ENCODE measurements around the gene PTPN7.
"Not testable (repeated sequence)": the region's sequence is repeated elsewhere in the genome, so short reads cannot be mapped to it uniquely, and the experiment has no call there.

Gene PTPN7

DNA sequence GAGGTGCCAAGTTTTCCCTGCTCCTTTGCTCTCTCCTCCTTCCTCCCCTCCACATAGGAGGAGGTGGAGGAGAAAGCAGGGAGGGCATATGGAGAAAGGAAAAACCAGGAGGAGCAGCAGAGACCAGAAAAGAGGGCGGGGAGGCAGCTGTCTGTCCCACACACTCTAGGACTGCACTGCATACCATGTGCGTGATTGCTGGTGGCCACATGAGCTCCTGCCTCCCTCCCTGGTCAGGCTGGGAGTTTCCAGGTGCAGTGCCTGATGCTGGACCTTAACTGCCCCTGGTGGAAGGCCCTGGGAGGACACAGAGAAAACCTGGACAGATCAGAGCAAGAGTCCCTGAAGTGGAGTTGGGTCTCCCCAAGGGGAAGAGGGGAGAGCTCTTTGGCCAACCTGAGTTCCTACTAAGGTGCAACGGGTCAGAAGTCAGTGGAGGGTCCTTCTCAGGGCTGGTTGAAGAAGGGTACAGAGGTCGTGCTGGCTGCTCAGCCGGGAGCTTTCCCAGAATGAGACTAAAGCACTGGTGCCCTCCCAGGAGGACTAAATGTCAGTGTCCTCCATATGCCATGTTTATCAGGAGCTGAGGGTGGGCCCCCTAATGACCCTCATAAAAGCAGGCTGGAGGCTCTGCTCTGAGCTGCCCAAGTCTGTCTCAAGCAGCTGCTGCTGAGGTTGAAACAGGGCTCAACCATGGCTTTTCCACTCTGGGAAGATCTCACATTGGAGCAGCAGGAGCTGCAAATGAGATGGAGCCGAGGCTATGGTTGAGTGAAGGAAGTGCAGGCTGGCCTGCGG, 29.7 kb upstream of the PTPN7 start:
- no peak for DNase-seq (ENCODE audit: low read depth)

DNA sequence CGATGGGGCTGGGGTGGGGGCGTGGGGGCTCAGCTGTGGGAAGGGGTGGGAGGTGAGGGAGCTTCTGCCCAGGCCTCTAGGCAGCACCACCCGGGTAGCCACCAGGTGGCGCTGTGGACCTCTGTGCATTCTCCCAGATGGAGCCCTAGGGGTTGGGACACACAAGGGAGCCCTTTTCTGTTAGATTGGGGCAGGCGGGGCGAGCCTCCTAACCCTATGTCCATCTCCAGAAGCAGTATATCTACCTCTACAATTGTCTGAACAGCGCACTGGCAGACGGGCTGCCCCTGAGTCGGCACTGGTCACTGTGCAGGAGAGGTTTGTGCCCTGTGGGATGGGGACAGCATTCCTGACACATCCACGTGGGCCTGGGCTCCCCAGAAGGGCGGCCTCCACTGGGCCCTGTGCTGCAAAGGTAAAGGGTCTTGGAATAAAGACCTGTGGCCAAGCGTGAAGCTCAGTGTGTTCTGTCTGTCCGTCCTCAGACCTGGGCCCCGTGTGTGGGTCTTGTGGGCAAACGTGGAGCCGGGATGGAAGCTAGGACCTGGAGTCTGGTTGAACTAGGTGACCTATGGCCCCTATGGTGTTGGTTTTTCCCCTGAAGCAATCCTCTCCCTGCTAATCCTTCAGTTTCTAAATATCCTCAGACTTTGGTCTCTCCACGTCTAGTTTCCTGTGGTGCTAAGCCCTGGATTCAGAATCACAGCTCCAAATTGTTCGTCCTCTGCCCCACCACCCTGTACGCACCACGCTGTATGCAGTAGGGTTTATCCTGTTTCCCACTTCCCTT, 28.8 kb upstream of the PTPN7 start:
- DNase-seq (ENCODE audit: low read depth), result peak; percentile 24

DNA sequence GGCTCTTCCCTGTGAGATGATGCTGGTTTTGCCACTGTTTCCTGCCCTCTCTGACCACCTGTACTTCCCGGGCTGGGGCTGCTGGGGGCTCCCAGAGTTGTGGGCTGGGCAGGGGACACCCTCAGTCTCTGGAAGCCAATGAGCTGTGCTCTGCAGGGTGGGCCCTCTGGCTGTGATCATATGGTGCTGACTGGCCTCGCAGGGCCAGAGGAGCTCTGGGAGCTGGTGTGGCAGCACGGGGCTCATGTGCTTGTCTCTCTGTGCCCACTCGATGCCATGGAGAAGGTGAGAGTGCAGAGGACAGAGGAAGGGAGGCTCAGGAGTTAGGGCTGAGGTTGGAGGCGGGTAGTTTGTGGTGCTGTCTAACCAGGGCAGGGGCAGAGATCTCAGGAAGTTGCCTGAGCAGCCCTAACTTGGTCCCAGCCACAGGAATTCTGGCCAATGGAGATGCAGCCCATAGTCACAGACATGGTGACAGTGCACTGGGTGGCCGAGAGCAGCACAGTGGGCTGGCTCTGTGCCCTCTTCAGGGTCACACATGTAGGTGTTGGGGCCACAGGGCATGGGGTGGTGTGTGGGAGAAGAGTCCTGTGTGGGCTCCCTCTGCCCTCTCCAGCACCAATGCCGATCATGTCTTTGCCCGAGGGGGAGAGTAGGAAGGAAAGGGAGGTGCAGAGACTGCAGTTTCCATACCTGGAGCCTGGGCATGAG, 27.4 kb upstream of the PTPN7 start:
- DNase-seq (ENCODE audit: low read depth), result no peak

DNA sequence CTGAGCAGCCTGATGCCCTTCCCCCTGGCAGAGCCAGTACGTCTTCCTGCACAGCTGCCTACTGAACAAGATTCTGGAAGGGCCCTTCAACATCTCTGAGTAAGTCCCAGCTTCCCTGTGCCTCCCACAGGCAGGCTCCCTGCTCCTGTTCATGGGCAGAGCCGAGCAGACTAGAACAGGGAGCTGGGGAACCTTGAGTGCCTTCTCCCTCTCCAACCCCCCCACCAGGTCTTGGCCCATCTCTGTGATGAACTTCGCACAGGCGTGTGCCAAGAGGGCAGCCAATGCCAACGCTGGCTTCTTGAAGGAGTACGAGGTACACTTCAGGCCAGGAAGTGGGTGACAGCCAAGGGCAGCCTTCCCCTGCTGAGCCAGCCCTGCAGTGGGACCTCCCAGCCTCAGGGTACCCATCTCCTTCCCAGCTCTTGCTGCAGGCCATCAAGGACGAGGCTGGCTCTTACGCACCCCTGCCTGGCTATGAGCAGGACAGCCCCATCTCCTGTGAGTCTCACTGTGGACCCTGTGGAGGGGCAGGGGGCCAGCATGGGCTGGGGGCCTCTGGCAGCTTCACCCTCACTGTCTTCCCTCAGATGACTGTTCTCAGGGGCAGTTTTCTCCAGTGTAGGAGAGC, 26.8 kb upstream of the PTPN7 start:
- DNase-seq (ENCODE audit: low read depth), result no peak

DNA sequence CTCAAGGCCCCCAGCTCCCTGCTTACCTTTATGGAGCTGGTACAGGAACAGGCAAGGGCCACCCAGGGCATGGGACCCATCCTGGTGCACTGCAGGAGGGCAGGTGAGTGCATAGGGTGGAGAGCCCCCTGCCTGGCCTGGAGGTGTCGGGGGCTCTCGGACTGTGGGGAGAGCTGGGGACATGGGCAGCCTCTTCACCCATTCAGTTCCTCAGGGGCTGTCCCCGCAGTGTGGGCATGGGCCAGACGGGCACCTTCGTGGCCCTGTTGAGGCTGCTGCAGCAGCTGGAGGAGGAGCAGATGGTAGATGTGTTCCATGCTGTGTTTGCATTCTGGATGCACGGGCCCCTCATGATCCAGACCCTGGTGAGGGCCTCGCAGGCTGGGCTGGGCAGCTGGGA, 25.9 kb upstream of the PTPN7 start:
- no peak for DNase-seq (ENCODE audit: low read depth)

DNA sequence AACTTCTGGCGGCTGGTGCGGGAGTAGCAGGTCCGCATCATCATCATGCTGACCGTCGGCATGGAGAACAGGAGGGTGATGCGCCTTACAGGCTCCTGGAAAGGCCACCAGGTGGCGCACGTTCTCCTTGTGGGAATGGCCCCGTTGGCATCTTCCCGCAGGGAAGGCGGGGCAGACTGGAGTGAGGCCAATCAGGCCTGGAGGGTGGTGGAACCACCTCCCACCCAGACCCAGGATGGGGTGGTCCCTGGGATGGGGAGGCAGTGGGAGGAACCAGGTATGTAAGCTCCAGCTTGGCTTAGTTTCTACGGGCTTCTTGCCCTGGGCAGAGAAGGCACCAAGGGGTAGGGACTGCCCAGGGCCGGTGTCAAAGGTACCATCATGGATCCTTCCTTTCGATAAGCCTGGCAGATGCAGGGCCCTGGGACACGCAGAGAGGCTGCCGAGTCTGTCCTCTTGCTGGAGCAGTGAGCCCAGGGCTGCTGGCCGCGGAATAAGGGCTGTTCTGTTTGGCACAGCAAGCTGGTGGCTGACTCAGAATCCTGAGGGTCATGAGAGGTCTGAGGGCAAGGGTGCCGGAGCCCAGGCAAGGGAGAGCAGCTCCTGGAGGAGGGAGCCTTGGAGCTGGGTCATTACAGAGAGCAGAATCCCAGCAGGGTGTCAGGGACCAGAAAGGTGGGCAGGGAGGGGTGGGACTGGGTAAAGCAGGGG, 24.5 kb upstream of the PTPN7 start:
- DNase-seq (ENCODE audit: low read depth), result peak; percentile 61

DNA sequence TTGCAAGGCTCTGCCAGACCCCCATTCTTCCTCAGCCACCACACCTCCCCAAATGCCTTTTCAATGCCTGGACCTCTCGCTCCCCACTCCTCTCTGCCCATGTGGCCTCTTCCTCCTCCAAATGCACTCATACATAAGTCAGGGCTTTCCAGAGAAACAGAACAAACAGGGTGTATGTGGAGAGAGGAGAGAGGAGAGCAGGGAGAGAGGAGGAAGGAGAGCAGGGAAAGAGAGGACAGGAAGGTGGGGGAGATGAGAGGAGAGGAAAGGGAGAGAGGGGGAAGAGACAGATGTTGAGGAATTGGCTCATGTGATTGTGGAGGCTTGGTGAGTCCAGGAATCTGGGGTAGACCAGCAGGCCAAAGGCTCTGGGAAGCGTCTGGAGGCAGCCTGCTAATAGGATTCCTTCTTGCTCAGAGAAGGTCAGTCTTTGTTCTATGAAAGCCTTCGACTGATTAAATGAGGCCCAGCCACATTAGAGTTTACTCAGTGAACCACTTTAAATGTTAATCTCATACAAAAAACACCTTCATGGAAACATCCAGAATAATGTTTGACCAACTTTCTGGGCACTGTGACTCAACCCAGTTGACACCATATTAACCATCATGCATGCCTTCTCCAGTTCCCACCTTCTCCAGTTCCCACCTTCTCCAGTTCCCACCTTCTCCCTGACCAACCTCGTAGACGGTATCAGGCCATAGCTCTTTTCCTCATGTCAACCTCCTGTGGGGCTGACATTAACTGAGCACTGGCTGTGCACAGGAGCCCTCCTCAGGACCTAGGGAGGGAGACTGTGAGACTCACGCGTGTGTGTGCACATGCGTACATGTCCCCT, 21.9 kb upstream of the PTPN7 start:
- no peak for DNase-seq (ENCODE audit: low read depth)

DNA sequence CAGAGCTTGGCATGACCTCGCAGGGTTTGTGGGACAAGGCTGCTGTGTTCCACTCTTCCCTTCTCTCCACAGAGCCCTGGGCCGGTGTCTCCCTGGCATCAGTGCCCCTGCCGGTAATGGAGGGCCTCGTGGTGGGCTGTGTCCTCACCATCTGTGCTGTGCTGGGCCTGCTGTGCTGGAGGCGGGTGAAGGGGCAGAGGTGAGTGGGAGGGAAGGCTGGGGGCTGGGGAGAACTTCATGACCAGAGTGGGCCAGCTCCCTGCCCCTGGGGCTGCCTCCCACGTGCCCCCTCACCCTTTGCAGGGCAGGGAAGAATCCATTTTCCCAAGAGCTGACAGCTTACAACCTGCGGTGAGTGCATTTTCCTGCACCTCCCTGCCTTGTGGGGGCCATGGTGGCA, 21.2 kb upstream of the PTPN7 start:
- DNase-seq (ENCODE audit: low read depth), result no peak

DNA sequence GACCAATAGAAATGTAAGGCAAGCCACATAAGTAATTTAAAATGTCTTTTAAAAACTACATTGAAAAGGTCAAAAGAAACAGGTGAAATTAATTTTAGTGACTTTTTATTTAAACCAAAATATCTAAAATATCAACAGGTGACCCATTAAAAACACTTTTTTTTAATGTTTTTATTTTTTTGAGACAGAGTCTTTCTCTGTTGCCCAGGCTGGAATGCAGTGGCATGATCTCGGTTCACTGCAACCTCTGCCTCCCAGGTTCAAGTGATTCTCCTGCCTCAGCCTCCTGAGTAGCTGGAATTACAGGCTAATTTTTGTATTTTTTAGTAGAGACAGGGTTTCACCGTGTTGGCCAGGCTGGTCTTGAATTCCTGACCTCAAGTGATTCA, 20.3 kb upstream of the PTPN7 start:
- not testable (repeated sequence) for DNase-seq (ENCODE audit: low read depth)

DNA sequence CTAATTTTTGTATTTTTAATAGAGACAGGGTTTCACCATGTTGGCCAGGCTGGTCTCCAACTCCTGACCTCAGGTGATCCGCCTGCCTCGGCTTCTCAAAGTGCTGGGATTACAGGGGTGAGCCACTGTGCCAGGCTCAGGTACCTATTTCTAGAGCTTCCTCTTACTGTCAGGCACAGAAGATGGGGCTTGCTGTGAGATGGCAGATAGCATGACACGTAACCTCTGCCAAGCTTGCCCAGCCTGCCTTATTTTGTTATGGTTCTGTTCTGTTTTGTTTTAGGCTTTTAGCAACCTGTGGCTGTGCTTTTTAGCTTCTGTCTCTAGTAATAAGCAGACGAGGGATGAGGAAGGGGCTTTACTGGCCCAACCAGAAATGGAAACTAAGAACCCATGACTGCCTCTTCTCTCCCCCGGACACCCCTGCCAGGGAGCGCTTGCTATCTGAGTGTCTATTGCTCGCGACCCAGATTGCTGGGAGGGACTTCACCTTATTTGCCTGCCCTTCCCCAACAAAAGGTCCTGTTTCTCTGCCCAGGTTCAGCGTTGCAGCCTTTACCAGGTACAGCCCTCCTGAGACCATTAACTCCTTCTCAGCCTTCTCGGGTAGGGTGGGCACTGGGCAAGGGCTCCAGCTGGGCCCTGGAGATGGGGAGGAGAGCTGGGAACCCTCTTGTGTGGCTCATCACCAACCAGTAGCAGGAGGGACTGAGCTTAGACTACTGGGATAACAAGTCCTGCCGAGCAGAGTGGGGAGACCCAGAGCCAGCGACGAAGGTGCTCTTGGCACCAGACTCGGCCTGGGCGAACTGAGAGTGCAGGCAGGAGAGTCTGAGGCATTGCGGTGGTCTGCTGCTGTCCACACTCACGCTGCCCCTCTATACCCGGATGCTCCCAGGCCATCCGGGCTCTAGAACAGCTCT, 19.7 kb upstream of the PTPN7 start:
- no peak for DNase-seq (ENCODE audit: low read depth)

DNA sequence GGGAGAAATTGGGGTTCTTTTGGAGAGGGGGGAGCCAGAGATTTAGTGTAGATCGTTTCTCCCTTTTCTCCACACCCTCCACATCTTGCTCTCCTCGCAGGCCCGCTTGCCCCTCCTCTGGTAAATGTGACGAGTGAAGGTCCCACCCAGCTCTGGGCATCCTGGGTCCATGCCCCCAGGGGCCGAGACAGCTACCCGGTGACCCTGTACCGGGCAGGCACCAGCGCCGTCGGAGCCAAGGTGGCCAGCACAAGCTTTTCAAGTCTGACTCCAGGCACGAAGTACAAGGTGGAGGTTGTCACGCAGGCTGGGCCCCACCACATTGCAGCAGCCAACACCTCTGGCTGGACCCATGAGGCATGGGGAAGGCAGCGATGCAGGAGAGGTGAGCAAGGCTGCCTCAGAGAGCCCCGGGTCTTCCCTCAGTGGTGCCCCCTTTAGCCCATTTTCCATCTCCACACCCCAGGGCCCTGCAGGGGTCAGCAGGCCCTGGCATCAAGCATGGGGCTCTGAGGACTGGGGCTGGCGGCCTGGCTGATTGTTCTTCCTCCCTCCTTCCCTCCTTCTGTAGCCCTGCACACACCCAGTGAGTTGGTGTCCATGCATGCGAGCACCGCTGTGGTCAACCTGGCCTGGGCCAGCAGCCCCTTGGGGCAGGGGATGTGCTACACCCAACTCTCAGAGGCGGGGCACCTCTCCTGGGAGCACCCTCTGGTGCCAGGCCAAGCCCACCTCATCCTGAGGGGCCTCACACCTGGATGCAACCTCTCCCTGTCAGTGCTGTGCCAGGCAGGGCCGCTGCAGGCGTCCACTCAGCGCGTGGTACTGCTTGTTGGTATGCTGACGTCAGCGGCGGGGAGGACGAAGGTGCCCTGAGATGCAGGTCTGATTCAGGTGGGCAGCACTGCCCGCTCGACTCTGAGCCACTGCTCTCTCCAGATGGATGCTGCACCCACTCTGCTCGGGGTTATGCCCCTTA, 16.8 kb upstream of the PTPN7 start:
- no peak for DNase-seq (ENCODE audit: low read depth)

DNA sequence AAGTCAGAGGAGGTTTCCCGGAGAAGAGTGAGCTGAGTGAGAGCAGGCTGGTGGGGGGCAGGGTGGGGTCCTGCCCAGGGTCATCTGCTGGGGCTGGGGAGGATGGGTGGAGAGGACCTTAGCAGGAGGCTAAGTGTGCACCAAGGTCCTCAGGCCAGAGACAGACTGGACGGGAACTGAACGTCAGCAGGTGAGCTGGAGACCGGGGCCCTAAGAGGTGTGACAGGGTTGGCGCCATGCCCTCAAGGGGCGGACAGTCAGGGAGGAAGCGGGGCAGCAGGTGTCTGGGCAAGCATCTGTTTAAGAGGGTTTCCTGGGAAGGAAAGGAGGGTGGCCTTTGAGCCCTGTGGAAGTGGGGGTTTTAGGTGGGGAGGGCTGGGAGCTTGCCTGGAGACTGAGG, 13.6 kb upstream of the PTPN7 start:
- no peak for DNase-seq (ENCODE audit: low read depth)

DNA sequence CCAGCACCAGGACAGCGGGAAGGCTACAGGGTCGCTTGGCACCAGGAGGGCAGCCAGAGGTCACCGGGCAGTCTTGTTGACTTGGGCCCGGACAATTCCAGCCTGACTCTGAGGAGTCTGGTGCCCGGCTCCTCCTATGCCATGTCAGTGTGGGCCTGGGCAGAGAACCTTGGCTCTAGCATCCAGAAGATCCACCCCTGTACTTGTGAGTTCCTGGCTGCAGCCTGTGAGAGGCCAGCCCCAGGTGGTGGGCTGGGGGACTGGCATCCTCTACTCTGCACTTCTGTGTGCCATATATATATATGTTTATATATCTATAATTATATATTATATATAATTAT, 11.6 kb upstream of the PTPN7 start:
- no peak for DNase-seq (ENCODE audit: low read depth)

DNA sequence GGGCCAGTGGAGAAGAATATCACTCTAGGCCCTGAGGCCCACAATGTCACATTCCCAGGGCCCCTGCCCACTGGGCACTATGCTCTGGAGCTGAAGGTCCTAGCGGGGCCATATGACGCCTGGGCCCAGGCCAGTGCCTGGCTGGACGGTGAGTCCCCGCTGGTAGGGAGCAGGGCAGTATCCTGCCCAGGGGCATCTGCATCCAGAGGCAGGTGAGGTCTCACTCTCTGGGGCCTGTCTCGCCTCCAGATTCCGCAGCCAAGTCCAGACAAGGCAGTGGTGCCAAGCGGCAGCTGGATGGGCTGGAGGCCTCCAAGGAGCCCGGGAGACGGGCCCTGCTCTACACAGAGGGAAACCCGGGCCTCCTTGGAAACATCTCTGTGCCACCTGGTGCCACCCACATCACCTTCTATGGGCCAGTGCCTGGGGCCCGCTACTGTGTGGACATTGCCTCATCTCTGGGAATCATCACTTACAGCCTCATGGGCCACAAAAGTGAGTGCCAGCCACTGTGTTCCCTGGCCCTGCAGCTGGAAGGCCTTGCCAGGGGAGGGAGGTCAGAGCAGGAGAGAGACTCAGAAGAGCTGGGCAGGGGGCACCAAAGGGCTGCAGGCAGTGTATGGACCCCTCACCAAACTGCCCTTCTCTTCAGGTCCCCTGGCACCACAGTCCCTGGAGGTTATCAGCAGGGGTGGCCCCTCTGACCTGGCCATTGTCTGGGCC, 11.1 kb upstream of the PTPN7 start:
- DNase-seq (ENCODE audit: low read depth), result no peak

DNA sequence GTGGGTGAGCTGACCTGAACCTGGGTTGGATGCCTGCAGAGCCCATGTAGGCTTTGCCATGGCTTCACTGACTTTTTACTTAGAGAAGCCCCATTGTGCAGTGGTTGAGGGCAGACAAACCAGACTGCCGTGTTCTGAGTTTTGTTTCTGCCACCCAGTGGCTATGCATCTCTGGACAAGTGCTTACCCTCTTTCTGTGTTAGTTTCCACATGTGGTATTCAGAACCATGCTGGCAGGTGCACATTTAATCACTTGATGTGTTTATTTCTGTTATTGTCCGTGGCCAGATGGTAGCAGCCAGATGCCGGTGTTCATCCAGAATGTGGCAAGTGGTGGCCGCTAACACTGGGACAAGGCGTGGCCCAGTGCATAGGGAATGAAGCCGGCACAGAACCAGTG, 10.3 kb upstream of the PTPN7 start:
- DNase-seq (ENCODE audit: low read depth), result no peak

DNA sequence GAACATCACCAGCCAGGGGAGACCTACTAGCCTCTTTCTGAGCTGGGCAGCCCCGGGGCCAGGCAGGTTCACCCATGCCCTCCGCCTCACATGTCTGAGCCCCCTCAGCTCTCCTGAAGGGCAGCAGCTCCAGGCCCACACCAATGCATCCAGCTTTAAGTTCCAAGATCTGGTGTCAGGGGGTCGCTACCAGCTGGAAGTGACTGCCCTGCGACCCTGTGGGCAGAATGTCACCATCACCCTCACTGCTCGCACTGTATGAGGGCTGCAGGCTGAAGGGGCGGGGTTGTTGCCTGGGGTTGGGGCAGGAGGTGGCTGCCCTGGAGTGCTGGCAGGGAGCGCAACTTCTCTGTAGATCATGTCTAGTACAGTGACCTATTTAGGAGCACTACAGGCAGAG, 8.5 kb upstream of the PTPN7 start:
- DNase-seq (ENCODE audit: low read depth), result no peak

DNA sequence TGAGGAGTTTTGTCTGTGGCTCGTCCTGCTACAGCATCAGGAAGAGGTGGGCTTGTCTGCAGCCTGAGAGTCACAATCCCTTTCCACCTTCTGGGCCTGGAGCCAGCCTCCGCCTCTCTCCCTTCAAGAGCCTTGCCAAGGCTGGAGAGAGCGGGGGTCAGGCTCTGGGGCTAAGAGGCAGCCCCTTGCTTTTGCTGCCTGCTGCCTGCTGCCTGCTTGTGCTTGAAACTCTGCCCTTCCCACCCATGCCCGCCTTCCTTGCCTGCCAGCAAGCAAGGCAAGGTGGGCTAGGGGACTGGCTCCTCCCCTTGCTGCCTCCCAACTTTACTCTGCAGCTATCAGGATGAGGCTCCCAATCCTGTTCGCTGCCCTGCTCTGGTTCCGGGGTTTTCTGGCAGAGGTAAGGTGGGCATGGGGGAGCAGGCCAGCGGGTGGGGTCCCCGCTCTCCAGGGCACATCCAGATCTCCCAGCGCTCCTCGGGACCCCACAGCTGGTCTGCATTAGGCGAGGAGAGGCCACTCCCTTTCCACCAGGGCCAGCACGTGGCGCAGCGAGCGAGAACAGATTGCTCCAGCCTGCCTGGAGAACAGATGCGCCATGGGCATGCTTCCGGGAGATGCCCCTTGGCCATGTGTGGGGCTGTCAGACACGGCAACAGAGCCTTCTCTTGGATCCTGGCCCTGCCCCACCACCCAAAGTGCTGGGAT, 7.5 kb upstream of the PTPN7 start:
- peak; percentile 50 for DNase-seq (ENCODE audit: low read depth)

Data from GM04504 (cell line).